GM18507 (cell line): ENCODE measurements around the gene LUC7L.
"Not testable (repeated sequence)": the region's sequence is repeated elsewhere in the genome, so short reads cannot be mapped to it uniquely, and the experiment has no call there.

Experiments used
- DNase-seq: peaks from one replicate; pipeline ENCODE4 v3.0.0; 2011; ENCODE audit warnings: low read depth; ENCODE audit not compliant: insufficient read length; ENCODE audit errors: extremely low spot score
- FAIRE-seq: peaks from 2 replicates; lab custom pipeline; 2011; peaks lifted over from hg19 to GRCh38; lab: Jason Lieb, UNC

Gene LUC7L

GRCh38 chr16:234468-235305 is 5.4 kb upstream of the LUC7L start, which contains the start of gene FAM234A:
TSS of gene FAM234A (plus strand) at chr16:234821. CDS start at chr16:254414, 19,593 bp downstream.
- peak; percentile 95 for FAIRE-seq
- peak; percentile 90 for DNase-seq

DNA sequence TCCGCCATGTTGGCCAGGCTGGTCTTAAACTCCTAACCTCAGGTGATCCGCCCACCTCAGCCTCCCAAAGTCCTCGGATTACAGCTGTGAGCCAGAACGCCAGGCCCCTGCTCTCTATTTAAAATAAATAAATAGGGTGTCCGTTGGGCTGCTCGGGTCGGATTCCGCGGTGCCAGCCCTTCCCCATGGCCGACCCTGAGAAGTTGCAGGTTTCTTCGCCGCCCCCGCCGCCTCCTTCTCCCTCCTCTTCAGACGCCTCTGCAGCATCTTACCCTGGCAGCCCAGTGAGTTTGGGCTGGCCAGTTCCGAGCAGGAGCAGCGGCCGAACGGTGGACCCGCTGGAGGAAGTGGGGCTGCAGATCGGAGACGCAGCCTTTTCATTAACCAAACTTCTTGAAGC is 1.7 kb upstream of the LUC7L start:
- DNase-seq (no peak), FAIRE-seq (no peak)

GRCh38 chr16:230351-230750 is 1.1 kb upstream of the LUC7L start:
- DNase-seq, FAIRE-seq: not testable (repeated sequence)

DNA sequence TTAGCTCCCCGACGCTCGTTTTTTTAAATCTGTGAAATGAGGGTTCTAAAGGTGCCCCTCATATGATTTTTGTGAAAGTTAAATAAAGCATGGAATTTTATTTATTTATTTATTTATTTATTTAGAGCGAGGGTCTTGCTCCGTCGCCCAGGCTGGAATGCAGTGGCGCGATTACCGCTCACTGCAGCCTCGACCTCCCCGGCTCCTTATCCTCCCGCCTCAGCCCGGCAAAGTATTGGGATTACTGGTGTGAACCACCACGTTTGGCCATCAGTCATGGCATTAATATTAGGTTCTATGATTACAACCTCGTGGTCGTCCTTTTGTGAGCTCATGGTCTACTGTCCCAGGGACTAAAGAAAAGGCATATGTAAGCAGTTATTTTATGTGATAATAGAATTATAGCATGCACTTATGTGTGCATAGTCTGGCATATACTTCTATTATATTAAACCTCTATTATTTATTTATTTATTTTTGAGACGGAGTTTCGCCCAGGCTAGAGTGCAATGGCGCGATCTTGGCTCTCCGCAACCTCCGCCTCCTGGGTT is 557 bp upstream of the LUC7L start:
- no peak for FAIRE-seq
- DNase-seq: no peak

DNA sequence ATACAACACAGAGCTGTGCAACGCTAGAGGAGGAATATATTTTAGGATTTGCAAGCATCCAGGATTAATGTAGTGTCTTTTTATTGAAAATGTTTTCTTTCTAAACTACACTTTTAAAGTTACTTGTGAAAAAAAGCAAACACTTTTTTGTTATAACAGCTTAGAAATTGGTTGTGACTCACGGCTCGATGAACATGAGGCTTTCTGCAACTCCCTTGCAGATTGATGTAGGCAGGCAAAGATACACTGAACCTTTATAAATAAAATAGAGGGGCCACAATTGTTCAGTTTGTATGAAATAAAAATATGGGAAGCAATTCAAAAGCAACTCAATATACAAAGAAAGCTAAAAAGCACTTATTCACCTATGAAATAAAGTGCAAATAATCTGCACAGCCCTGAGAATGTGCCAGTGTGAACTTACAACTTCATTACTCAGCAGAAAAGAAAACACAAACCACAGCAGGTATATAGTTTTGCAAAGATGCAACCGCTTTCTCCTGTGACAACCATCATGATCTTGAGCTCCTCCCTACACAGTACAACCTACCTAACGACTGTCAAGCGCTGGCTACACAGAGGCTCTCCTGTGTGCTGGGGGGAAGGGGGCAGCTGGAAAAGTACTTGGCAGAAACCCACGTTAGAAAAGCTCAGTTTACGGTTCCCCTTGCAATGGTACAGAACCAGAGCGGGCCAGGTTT is 948 bp downstream of the LUC7L start:
- no peak for DNase-seq
- FAIRE-seq: no peak

DNA sequence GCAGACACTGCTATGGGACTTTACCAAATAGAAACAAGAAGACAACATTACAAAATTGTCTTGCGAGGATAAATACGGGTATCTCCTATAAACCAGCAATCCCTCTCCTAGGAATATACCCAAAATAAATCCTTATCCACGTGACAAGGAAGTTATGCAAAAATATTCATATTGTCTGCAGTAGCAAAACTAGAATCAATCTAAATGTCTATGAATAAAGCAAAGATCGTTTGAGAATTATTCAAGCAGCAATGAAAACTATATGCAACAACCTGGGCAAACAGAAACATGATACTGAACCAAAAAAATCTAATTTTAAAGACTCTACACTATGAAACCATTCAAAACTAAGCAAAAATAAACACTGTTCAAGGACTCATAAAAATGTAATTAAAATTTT is 9.2 kb downstream of the LUC7L start:
- no peak for DNase-seq
- FAIRE-seq: no peak

- DNase-seq (no peak), FAIRE-seq (no peak)
These were observed 16.2 kb downstream of the LUC7L start for GRCh38 chr16:212999-213398.

DNA sequence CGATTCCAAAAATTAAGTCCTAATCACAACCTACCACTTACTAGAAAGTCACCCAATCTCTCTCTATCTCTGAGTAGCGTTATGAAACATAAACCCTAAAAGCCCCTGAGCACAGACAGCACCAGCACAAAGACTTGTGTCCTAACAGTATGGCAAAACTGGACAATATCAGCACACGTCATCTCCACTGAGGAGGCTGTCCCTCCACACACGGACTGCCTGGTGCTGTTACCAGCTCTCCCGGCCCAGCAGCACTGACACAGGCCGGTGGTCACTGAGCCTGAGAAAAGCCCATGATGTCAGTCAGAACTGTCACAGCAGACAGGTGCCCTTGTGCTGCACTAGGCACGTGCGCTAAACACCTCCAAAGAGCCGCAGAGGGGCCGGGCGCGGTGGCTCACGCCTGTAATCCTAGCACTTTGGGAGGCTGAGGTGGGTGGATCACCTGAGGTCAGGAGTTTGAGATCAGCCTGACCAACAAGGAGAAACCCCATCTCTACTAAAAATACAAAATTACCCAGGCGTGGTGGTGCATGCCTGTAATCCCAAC is 17.5 kb downstream of the LUC7L start:
- FAIRE-seq, DNase-seq: not testable (repeated sequence)

- not testable (repeated sequence) for FAIRE-seq, DNase-seq
These were observed 19.9 kb downstream of the LUC7L start for GRCh38 chr16:209359-209758.

- FAIRE-seq, DNase-seq: not testable (repeated sequence)
These were observed 25.2 kb downstream of the LUC7L start for GRCh38 chr16:204046-204445.

DNA sequence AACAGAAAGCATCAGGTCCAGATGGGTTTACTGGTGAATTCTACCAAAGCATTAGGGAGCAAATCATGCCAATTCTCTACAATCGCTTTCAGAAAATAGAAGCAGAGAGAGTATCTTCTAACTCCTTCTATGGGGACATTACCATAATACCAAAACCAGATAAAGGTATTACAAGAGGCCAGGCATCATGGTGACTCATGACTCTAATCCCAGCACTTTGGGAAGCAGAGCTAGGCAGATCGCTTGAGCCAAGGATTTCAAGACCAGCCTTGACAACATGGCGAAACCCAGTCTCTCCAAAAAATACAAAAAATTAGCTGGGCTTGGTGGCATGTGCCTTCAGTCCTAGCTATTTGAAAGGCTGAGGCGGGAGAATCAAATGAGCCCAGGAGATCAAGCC is 26.0 kb downstream of the LUC7L start:
- DNase-seq (no peak), FAIRE-seq (no peak)

- FAIRE-seq (no peak), DNase-seq (no peak)
These were observed 28.9 kb downstream of the LUC7L start for GRCh38 chr16:200388-200787.

- FAIRE-seq (no peak), DNase-seq (no peak)
These were observed 34.7 kb downstream of the LUC7L start for GRCh38 chr16:194516-194915.

DNA sequence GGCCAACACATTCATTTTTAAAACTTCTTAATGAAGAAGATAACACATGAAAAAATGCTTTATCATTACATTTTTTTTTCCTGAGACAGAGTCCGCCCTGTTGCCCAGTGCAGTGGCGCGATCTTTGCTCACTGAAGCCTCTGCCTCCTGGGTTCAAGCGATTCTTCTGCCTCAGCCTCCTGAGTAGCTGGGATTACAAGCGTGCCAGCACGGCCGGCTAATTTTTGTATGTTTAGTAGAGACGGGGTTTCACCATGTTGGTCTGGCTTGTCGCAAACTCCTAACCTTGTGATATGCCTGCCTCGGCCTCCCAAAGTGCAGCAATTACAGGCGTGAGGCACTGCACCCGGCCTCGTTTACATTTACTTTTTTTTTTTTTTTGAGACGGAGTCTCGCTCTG is 35.8 kb downstream of the LUC7L start:
- FAIRE-seq: no peak
- no peak for DNase-seq

DNA sequence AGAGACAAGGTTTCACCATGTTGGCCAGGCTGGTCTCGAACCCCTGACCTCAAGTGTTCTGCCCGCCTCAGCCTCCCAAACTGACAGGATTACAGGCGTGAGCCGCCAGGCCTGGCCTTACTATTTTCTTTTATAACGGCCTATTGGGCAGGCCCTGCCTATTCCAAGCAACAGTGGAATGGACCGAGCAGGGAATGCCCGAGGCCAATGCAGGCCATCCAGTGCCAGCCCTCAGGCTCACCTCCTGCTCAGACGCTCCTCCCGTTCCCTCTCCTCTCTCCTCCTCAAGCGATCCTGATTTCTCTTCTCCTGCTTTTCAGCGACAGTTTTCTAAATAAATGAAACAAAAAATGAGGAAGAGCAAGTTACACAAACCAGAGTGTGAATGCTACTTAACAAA is 36.6 kb downstream of the LUC7L start:
- FAIRE-seq: no peak
- no peak for DNase-seq

DNA sequence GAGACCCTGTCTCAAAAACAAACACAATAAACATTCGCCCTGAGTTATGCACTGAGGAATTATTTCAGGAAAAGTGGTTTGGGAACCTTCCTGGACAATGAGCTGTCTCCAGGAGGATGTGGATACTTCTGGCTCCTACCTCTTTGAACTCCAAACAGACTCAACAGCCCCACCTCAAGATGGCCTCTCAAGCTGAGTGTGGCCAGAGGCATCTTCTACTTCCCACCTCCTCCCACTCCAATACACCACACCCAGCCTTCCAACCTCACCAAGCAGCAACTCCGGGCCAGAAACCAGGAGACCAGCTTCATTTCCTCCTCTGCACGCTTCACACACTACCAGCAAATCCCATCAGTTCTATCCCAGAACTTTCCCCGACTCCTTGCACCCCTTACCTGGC is 37.4 kb downstream of the LUC7L start:
- DNase-seq: no peak
- FAIRE-seq: no peak

GRCh38 chr16:189604-190186 is 39.6 kb downstream of the LUC7L start:
- no peak for DNase-seq
- no peak for FAIRE-seq

GRCh38 chr16:188674-189073 is 40.6 kb downstream of the LUC7L start:
- FAIRE-seq (no peak), DNase-seq (no peak)

DNA sequence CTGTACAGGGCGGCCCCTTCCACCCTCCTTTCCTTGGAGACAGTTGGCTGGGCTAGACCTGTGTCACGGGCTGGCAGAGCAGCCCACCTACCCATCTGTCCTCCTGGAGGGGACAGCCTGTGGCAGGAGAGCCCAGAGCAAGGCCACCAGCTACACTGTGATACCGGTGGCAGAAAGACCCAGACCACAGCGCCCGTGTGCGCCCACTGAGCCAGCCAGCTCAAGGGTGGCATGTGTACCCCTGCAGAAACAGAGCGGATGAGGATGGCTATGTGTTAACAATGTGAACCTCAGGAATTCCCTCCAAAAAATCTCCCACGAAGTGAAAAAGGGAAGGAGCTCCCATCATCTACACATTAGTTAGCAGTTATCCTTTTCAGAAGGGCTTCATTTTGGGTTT is 41.9 kb downstream of the LUC7L start:
- FAIRE-seq: no peak
- no peak for DNase-seq

DNA sequence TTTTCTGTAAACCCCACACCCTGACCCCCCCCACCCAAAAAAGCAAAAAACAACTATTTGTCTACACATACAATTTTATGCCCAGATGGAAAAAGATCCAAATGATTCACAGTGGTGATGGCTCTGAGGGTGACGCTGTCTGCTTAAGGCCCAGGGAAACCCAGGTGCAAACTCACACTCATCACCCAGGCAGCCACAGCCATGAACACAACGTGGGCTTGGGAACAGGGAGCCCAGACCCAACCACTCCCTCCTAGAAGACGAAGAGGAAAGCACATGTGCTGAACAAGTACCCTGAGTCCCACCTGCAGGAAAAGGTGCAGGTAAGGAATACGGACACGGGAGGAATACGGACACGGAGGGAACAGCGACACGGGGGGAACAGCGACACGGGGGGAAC is 43.6 kb downstream of the LUC7L start:
- FAIRE-seq (no peak), DNase-seq (no peak)
